Left lung (tissue), 10 donors: Measurements from ENCODE around the gene ITGA5. TPM values are rescaled to one million over a fixed set of nuclear protein-coding genes. Genes with fewer than 3 reads are reported as not detected.

Source experiments
- ATAC-seq: fragments of 200-7000 bp; cut with Tn5 transposase; one replicate; pipeline ENCODE4 v1.9.1; 2020; ENCODE audit warnings: moderate library complexity
- DNase-seq, 4 donors: peaks; one replicate each; pipeline ENCODE4 v3.0.0-alpha.2; 2013 to 2020
- H3K27ac ChIP-seq, 2 donors: fragments of 200-600 bp; sonication (generic) in 1 of 2; one replicate each; pipeline versions ENCODE4 v1.5.0 to v1.8.0; 2020 to 2021
- H3K27me3 ChIP-seq, 2 donors: fragments of 200-600 bp; sonication (generic) in 1 of 2; one replicate each; pipeline versions ENCODE4 v1.5.0 to v1.8.0; 2020 to 2021
- H3K36me3 ChIP-seq, 2 donors: fragments of 200-600 bp; sonication (generic) in 1 of 2; one replicate each; pipeline versions ENCODE4 v1.5.0 to v1.8.0; 2020 to 2021
- H3K4me1 ChIP-seq, 2 donors: fragments of 200-600 bp; one replicate each; pipeline ENCODE4 v1.8.0; 2021
- H3K4me3 ChIP-seq, 2 donors: fragments of 200-600 bp; sonication (generic) in 1 of 2; one replicate each; pipeline versions ENCODE4 v1.5.0 to v1.8.0; 2020 to 2021; ENCODE audit warnings: mild to moderate bottlenecking in 1 of 2
- H3K9me3 ChIP-seq, 2 donors: fragments of 200-600 bp; sonication (generic) in 1 of 2; one replicate each; pipeline versions ENCODE4 v1.5.0 to v1.8.0; 2020 to 2021
- CTCF ChIP-seq, 2 donors: fragments of 200-600 bp; sonication (generic) in 1 of 2; IDR thresholded peaks; one replicate each; pipeline versions ENCODE4 v1.5.0 to v1.8.0; 2021; ENCODE audit warnings: antibody characterized with exemption in 2 of 2
- intact Hi-C, 2 donors: fragments of 100-400 bp; cut with DNase I; formaldehyde crosslinking; loops; one replicate each; pipeline versions ENCODE4 v1.11.2 to v1.14.2; 2022
- polyA plus RNA-seq, 6 donors: library from polyadenylated mRNA; unstranded; fragments of 120-200 nt; gene quantifications; one replicate each; pipeline ENCODE4 v1.2.1, GENCODE V29; 2013; ENCODE audit not compliant: insufficient read length in 6 of 6
- total RNA-seq, 2 donors: library from RNA; stranded (reverse); fragmentation: NEBNext Ultra II Directional; extraction: Animal tissue kit (Norgen Biotek cat#: 25700); gene quantifications; one replicate each; pipeline ENCODE4 v1.2.1, GENCODE V29; 2021
- donor health status: DM: no; HTN: yes; CAD: no.
- donor health status: DM: no; HTN: no; CAD: no.

The ITGA5 gene
- total and polyA plus RNA-seq, 8 donors: 56.1 to 142 (median 73.5) TPM

- H3K36me3 ChIP-seq: peaks cover 0 to 7% of the 10 kb centered on the region in 2 donors
- intact Hi-C loops: no loop called here
- peak overlapping the region; percentile 17 to 33 for H3K4me3 ChIP-seq
- H3K27ac ChIP-seq: peak overlapping the region in 1 of 2 donors; percentile 26
- H3K27me3 ChIP-seq: no peaks in the 10 kb centered on the region
- peak; percentile 99 to 100 for TF ChIP-seq CTCF (IDR thresholded peaks at IDR 0.05)
- ATAC-seq: peak; percentile 93
- H3K9me3 ChIP-seq: no peaks in the 10 kb centered on the region
- DNase-seq: peak; percentile 76 to 98 (median 92)
- H3K4me1 ChIP-seq: peaks cover 0 to 36% of the 10 kb centered on the region in 2 donors
These were observed 39.5 kb downstream of the ITGA5 start for GRCh38 chr12:54379398-54380201.

GRCh38 chr12:54378796-54379397 is 40.2 kb downstream of the ITGA5 start:
- intact Hi-C loops: no loop called here
- peak overlapping the region in 1 of 2 donors; percentile 26 for H3K27ac ChIP-seq
- DNase-seq (peak in 2 of 4 donors; percentile 59 to 89), ATAC-seq (peak; percentile 89)
- no peaks in the 10 kb centered on the region for H3K27me3 ChIP-seq
- peak overlapping the region; percentile 21 to 33 for H3K4me3 ChIP-seq
- no peaks in the 10 kb centered on the region for H3K9me3 ChIP-seq
- peaks cover 0 to 30% of the 10 kb centered on the region in 2 donors for H3K4me1 ChIP-seq
- no peak for TF ChIP-seq CTCF (IDR thresholded peaks at IDR 0.05)
- peaks cover 0 to 7% of the 10 kb centered on the region in 2 donors for H3K36me3 ChIP-seq

- no peak for DNase-seq
- intact Hi-C loops: no loop called here
- peaks cover 0 to 32% of the 10 kb centered on the region in 2 donors for H3K4me1 ChIP-seq
- no peak overlapping the region for H3K27ac ChIP-seq
- no peak for ATAC-seq
- no peaks in the 10 kb centered on the region for H3K9me3 ChIP-seq
- H3K27me3 ChIP-seq: no peaks in the 10 kb centered on the region
- no peak overlapping the region for H3K4me3 ChIP-seq
- H3K36me3 ChIP-seq: peaks cover 0 to 7% of the 10 kb centered on the region in 2 donors
- no peak for TF ChIP-seq CTCF (IDR thresholded peaks at IDR 0.05)
These were observed 41.1 kb downstream of the ITGA5 start for GRCh38 chr12:54377797-54378515.

GRCh38 chr12:54377007-54377406 is 42.1 kb downstream of the ITGA5 start:
- Histone ChIP-seq H3K4me1 (peaks cover 4 to 32% of the 10 kb centered on the region in 2 donors), H3K4me3 (no peak overlapping the region), H3K27me3 (no peaks in the 10 kb centered on the region), H3K9me3 (no peaks in the 10 kb centered on the region), H3K36me3 (peaks cover 0 to 7% of the 10 kb centered on the region in 2 donors), H3K27ac (no peak overlapping the region)
- DNase-seq: no peak
- TF ChIP-seq CTCF (IDR thresholded peaks at IDR 0.05): no peak
- intact Hi-C loops: no loop called here
- ATAC-seq: no peak

- Histone ChIP-seq H3K4me1 (peaks cover 8 to 37% of the 10 kb centered on the region in 2 donors), H3K36me3 (peaks cover 0 to 7% of the 10 kb centered on the region in 2 donors), H3K27me3 (no peaks in the 10 kb centered on the region), H3K9me3 (no peaks in the 10 kb centered on the region), H3K27ac (no peak overlapping the region), H3K4me3 (no peak overlapping the region)
- intact Hi-C loops: no loop called here
- TF ChIP-seq CTCF (IDR thresholded peaks at IDR 0.05): no peak
- no peak for ATAC-seq
- DNase-seq: no peak
These were observed 42.5 kb downstream of the ITGA5 start for GRCh38 chr12:54376596-54376995.
